NCI-H2029 (cell line): Measurements from ENCODE around the gene PLEKHJ1.

Experiments used
- DNase-seq: peaks from one replicate; lab custom pipeline; 2025; lab: John Stamatoyannopoulos, UW

PLEKHJ1 gene

DNA sequence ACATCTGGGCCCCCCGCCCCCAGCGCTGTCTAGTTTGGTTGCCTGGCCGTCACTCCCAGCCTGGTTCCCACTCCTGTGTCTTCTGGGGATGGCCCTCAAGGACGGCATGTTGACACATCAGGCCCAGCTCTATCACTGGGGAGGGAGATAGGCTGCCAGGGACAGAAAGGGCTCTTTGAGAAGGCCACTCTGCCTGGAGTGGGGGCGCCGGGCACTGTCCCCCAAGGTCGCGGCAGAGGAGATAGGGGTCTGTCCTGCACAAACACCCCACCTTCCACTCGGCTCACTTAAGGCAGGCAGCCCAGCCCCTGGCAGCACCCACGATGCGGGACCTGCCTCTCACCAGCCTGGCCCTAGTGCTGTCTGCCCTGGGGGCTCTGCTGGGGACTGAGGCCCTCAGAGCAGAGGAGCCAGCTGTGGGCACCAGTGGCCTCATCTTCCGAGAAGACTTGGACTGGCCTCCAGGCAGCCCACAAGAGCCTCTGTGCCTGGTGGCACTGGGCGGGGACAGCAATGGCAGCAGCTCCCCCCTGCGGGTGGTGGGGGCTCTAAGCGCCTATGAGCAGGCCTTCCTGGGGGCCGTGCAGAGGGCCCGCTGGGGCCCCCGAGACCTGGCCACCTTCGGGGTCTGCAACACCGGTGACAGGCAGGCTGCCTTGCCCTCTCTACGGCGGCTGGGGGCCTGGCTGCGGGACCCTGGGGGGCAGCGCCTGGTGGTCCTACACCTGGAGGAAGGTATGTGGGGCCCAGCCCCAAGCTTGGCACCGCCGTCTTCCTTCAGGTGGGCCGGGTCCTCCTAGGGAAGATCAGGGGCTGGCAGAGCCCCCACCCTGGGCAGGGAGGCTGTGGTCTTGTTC, 13.1 kb upstream of the PLEKHJ1 start, which contains the start of gene AMH:
Gene AMH, plus strand, starts transcription at position 314 of the 857 bp plus-strand sequence. Its CDS starts 10 bp downstream, at position 324.
- DNase-seq, result no peak

GRCh38 chr19:2248136-2249009, 12.2 kb upstream of the PLEKHJ1 start:
- DNase-seq, result no peak

DNA sequence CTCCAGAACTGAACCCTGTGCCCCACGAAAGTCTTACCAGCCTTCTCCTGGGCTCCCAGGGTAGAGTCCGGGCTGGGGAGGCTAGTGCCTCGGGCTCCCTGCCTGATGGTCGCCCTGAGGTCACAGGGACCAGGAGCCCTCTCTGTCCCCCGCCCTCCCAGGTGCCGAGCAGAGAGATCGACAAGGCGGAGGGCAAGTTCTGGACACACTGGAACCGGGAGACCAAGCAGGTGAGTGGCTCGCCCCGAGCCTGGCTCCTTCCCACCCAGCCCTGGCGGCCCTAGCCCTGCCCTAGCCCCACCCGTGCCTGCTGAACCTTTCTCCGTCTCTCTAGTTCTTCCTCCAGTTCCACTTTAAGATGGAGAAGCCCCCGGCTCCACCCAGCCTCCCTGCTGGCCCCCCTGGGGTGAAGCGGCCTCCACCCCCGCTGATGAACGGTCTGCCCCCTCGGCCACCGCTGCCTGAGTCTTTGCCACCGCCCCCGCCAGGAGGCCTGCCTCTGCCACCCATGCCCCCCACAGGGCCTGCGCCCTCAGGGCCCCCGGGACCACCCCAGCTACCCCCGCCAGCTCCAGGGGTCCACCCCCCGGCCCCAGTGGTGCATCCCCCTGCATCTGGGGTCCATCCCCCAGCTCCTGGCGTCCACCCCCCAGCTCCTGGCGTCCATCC, 11.4 kb upstream of the PLEKHJ1 start:
- DNase-seq, result no peak

- DNase-seq, result no peak
Measured at GRCh38 chr19:2246801-2247361, 10.8 kb upstream of the PLEKHJ1 start.

DNA sequence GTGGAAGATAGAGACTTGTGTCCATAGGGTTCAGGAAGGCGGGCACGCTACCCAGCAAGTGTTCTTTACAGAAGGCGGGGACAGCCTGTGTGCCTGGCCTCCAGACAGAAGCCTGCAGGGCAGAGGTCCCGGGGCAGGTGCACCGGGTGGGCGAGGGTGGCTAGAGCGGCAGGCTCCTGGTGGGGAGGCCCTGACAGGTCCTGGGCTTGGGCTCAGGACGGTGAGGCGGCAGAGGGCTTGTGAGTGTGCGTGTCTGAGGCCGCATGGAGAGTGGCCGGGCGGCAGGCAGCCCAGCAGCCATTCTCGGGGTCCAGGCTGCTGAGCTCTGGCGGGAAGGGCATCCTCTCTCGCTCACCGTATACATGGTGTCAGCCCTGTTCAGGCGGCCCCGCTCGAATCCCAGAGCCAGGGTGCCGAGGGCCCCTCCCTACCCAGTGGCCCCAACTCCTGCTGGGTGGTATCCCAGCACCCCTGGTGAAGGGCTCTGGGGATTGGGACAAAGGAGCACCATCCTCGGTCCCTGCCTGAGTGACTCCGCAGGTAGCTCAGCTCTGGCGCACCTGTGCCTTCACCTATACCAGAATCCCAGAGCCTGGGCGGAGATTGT, 10.0 kb upstream of the PLEKHJ1 start:
- no peak for DNase-seq

GRCh38 chr19:2245273-2245672, 9.1 kb upstream of the PLEKHJ1 start:
- DNase-seq, result no peak

- DNase-seq, result no peak
Measured at GRCh38 chr19:2244486-2244885, 8.4 kb upstream of the PLEKHJ1 start.

- DNase-seq, result no peak
Measured at GRCh38 chr19:2244125-2244411, 7.9 kb upstream of the PLEKHJ1 start.

GRCh38 chr19:2243274-2244124, 7.4 kb upstream of the PLEKHJ1 start:
- no peak for DNase-seq

DNA sequence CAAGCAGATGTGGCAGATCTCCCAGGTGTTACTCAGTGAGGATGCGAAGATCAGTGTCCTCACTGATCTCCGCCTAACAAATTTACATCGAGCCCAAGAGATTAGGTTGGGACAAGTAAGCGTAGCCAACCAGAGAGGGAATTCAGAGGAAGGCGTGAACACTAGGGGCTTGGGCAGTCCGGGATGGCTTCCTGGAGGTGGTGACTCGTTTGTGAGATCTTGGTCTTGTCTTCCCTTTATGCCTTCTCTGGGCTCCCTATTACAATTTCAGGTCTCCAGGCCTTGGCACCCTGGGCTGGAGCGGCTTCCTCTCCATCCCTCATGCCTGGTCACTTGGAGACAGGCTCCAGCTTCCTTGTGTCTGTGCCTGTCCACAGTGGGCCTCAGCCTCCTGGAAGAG, 6.7 kb upstream of the PLEKHJ1 start:
- DNase-seq, result no peak

DNA sequence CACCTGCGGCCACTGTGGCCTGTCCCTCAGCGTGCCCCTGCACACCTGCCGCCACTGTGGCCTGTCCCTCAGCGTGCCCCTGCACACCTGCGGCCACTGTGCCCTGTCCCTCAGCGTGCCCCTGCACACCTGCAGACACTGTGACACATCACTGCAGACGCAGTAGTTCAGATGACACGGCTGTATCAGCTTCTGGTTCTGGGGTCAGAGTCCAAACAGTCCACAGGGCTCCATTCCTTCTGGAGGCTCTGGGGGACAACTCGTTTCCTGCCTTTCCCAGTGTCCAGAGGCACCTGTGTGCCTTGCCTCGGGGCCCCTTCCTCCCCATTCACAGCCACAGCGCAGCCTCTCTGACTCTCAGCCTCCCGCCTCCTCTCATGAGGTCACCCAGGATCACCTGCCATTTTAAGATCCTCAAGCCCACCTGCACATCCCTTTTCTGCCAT, 6.0 kb upstream of the PLEKHJ1 start:
- no peak for DNase-seq

- DNase-seq, result no peak
Measured at GRCh38 chr19:2240881-2241760, 5.0 kb upstream of the PLEKHJ1 start.

DNA sequence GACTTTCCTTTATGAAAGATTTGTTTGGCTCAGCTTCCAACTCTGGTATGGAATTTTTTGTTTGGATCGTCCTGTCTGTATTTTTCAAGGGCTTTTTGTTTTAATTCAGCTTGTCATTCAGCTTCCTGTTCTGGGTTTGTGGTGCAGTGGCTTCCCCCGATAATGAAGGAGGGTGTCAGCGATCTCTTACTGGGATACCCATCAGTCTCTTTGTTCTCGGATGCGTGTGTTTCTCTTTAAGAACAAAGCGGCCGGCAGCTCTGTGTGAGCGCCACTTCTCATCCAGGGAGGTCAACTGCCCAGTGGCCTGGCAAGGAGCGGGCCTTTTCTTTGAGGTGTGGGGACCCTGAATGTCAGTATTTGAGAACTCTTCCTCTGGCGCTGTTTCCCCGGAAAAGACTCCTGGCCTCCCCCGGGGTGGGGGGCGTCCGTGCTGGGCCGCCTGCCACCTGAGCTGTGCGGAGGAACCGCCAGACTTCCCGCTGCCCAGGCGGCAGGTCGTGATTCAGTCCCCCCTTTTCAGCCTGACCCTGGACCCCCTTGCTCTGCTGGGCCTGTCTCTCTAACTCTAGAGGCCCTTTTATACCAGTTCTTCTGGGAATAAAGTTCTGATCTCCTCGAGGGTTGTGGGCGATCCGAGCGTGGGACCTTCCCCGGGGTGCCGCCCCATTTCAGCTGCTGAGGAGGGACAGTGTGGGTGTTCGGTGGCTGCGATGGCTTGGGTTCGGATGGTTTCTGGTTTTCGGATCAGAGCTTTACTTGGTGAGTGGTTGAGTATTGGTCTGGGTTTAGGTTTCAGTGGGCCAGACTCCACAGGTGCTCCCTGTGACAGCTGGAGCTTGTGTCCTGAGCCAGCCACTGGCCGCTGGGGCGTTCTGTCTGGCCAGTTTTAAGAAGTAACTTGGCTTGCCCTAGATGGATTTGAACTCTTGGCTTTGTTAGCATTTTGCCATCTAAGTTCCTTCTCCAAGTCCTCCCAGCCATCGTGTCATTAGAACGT, 3.9 kb upstream of the PLEKHJ1 start:
- DNase-seq, result no peak

- DNase-seq, result no peak
Measured at GRCh38 chr19:2239173-2239572, 3.0 kb upstream of the PLEKHJ1 start.

DNA sequence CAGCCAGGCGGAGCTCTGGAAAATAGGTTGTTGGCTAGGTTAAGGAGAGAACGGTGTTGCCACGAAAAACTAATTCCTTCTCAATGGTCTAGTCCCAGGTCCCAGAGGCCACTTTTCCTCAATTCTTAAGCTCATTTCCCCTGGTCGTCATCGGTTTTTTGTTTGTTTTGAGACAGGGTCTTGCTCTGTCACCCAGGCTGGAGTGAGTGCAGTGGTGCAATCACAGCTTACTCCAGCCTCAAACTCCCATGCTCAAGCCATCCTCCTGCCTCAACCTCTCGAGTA, 1.7 kb upstream of the PLEKHJ1 start:
- DNase-seq, result no peak

- DNase-seq, result no peak
Measured at GRCh38 chr19:2237051-2237868, 1.1 kb upstream of the PLEKHJ1 start.

DNA sequence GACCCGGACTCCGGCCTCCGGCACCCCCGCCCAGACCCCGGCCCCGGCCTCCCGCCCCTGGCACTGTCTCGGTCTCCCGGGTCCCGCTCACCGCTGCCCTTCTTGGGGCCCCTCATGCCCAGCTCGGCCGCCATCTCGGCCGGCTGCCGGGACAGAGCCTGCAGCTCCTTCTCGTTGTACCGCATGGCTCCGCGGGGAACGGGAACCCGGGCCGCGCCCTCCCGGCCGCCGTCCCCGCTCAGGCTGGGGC, 140 bp downstream of the PLEKHJ1 start:
- DNase-seq, result no peak

GRCh38 chr19:2235381-2236063, 607 bp downstream of the PLEKHJ1 start:
- DNase-seq, result peak; percentile 89
